ENCODE data around the gene ABTB1. TPM values are rescaled to one million over a fixed set of nuclear protein-coding genes. Genes with fewer than 3 reads are reported as not detected.

Gene ABTB1
- total RNA-seq, 1 donor from 2014 or later = 8.7 TPM

DNA sequence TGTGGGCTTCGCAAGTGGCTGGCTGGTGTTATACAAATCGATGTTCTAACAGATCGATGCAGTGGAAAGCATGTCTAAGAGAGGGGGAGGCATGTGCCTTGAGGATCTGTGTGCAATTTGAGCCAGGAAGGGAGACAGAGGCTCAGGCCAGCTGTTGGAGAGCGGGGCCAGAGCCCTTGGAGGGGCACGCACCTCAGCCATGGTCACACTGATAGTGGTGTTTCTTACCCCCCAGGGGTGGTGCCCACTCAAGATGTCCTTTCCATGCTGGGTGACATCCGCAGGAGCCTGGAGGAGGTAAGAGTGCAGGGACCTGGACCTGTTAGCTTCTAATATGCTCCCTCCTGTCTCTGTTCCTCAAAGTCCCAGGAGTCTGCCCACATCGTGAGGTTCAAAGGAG is 3.8 kb upstream of the ABTB1 start:
- peaks cover 3% of the 10 kb centered on the region for H3K4me1 Mint-ChIP-seq (ENCODE audit: unreplicated experiment)
- peaks cover 7% of the 10 kb centered on the region for H3K27me3 Mint-ChIP-seq (ENCODE audit: unreplicated experiment)
- peak overlapping the region; percentile 12 for H3K4me3 Mint-ChIP-seq (ENCODE audit: unreplicated experiment)
- no peaks in the 10 kb centered on the region for H3K36me3 Mint-ChIP-seq (ENCODE audit: low read depth, unreplicated experiment)
- H3K9me3 Mint-ChIP-seq (ENCODE audit: unreplicated experiment) = no peaks in the 10 kb centered on the region
- no peak overlapping the region for H3K27ac Mint-ChIP-seq (ENCODE audit: unreplicated experiment)
- TF ChIP-seq, protein P1, sequence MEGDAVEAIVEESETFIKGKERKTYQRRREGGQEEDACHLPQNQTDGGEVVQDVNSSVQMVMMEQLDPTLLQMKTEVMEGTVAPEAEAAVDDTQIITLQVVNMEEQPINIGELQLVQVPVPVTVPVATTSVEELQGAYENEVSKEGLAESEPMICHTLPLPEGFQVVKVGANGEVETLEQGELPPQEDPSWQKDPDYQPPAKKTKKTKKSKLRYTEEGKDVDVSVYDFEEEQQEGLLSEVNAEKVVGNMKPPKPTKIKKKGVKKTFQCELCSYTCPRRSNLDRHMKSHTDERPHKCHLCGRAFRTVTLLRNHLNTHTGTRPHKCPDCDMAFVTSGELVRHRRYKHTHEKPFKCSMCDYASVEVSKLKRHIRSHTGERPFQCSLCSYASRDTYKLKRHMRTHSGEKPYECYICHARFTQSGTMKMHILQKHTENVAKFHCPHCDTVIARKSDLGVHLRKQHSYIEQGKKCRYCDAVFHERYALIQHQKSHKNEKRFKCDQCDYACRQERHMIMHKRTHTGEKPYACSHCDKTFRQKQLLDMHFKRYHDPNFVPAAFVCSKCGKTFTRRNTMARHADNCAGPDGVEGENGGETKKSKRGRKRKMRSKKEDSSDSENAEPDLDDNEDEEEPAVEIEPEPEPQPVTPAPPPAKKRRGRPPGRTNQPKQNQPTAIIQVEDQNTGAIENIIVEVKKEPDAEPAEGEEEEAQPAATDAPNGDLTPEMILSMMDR (IDR thresholded peaks at IDR 0.05; ENCODE audit: unreplicated experiment) = no peak
- no peak for DNase-seq (ENCODE audit: low spot score)

GRCh38 chr3:127669541-127670228 is 3.1 kb upstream of the ABTB1 start:
- H3K4me1 Mint-ChIP-seq (ENCODE audit: unreplicated experiment) = peaks cover 6% of the 10 kb centered on the region
- TF ChIP-seq, protein P1 (IDR thresholded peaks at IDR 0.05; ENCODE audit: unreplicated experiment) = no peak
- peaks cover 2% of the 10 kb centered on the region for H3K36me3 Mint-ChIP-seq (ENCODE audit: low read depth, unreplicated experiment)
- H3K27me3 Mint-ChIP-seq (ENCODE audit: unreplicated experiment) = peaks cover 9% of the 10 kb centered on the region
- no peaks in the 10 kb centered on the region for H3K9me3 Mint-ChIP-seq (ENCODE audit: unreplicated experiment)
- H3K27ac Mint-ChIP-seq (ENCODE audit: unreplicated experiment) = no peak overlapping the region
- no peak overlapping the region for H3K4me3 Mint-ChIP-seq (ENCODE audit: unreplicated experiment)
- no peak for DNase-seq (ENCODE audit: low spot score)

DNA sequence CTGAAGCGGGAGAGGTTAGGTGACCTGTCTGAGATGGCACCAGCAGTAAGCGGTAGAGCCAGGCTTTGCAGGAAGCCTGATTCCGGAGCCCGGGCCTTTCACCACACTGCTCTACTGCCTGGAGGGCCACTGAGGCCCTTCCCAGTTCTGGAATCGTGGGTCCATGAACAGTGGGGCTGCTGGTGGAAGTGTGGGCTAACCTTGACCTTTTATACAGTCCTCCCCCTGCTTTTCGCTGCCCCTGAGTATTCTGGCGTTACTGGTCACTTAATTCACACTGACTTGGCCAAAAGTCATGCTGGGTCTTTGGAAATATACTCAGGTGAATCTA is 2.6 kb upstream of the ABTB1 start:
- no peak overlapping the region for H3K27ac Mint-ChIP-seq (ENCODE audit: unreplicated experiment)
- DNase-seq (ENCODE audit: low spot score) = no peak
- H3K9me3 Mint-ChIP-seq (ENCODE audit: unreplicated experiment) = no peaks in the 10 kb centered on the region
- H3K36me3 Mint-ChIP-seq (ENCODE audit: low read depth, unreplicated experiment) = peaks cover 5% of the 10 kb centered on the region
- TF ChIP-seq, protein P1 (IDR thresholded peaks at IDR 0.05; ENCODE audit: unreplicated experiment) = no peak
- peaks cover 9% of the 10 kb centered on the region for H3K4me1 Mint-ChIP-seq (ENCODE audit: unreplicated experiment)
- peaks cover 11% of the 10 kb centered on the region for H3K27me3 Mint-ChIP-seq (ENCODE audit: unreplicated experiment)
- H3K4me3 Mint-ChIP-seq (ENCODE audit: unreplicated experiment) = no peak overlapping the region

GRCh38 chr3:127670761-127671522 is 1.8 kb upstream of the ABTB1 start:
- peaks cover 14% of the 10 kb centered on the region for H3K27me3 Mint-ChIP-seq (ENCODE audit: unreplicated experiment)
- peaks cover 5% of the 10 kb centered on the region for H3K36me3 Mint-ChIP-seq (ENCODE audit: low read depth, unreplicated experiment)
- H3K4me1 Mint-ChIP-seq (ENCODE audit: unreplicated experiment) = peaks cover 9% of the 10 kb centered on the region
- no peaks in the 10 kb centered on the region for H3K9me3 Mint-ChIP-seq (ENCODE audit: unreplicated experiment)
- no peak for DNase-seq (ENCODE audit: low spot score)
- TF ChIP-seq, protein P1 (IDR thresholded peaks at IDR 0.05; ENCODE audit: unreplicated experiment) = no peak
- no peak overlapping the region for H3K27ac Mint-ChIP-seq (ENCODE audit: unreplicated experiment)
- H3K4me3 Mint-ChIP-seq (ENCODE audit: unreplicated experiment) = no peak overlapping the region

Measured in endothelial cell (in vitro differentiated cells).